ENCODE measurements around the gene METTL23. TPM values are rescaled to one million over a fixed set of nuclear protein-coding genes. Genes with fewer than 3 reads are reported as not detected.

METTL23 gene
- total RNA-seq, 1 donor from 2014 or later: 36.3 TPM

DNA sequence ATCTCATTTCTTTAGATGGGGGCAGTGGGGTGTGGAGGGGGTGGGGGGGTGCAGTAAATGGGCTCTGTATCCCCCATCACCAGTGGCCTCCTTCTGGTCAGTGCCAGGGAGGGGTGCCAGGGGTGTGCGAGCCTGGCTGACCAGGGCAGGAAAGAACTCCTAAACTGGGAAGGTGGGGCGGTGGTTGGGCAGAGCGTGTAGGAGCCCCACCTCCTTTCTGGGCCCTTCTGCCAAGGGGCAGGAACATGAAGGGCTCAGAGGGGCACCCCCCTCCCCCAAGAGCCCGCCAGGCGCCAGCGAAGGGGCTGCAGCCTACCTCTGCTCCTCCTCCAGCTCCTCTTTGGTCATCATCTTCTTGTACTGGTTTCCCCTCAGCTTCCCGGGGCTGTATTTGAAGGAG is 41.9 kb upstream of the METTL23 start:
- peaks cover 73% of the 10 kb centered on the region for H3K4me1 Mint-ChIP-seq (ENCODE audit: unreplicated experiment)
- TF ChIP-seq, protein P1, sequence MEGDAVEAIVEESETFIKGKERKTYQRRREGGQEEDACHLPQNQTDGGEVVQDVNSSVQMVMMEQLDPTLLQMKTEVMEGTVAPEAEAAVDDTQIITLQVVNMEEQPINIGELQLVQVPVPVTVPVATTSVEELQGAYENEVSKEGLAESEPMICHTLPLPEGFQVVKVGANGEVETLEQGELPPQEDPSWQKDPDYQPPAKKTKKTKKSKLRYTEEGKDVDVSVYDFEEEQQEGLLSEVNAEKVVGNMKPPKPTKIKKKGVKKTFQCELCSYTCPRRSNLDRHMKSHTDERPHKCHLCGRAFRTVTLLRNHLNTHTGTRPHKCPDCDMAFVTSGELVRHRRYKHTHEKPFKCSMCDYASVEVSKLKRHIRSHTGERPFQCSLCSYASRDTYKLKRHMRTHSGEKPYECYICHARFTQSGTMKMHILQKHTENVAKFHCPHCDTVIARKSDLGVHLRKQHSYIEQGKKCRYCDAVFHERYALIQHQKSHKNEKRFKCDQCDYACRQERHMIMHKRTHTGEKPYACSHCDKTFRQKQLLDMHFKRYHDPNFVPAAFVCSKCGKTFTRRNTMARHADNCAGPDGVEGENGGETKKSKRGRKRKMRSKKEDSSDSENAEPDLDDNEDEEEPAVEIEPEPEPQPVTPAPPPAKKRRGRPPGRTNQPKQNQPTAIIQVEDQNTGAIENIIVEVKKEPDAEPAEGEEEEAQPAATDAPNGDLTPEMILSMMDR (IDR thresholded peaks at IDR 0.05): no peak

DNA sequence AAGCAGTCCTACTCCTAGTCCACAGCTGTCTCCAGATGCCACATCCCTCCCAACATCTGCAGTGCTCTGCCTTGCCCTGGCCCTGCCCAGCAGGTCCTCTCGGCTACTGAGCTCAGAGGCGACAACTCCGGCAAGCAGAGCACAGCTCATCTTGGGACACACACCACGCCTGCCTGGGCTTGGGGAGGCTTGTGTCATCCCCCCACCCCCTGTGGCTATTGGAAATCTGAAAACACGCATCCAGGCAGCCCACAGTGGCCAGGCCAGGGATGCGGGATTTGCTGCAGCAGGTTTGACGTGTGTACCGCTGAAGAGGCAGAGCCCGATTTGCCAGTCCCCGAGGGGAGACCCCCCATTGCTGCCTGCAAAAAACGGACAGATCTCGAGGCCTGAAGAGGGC is 41.3 kb upstream of the METTL23 start:
- Mint-ChIP-seq H3K4me3 (ENCODE audit: unreplicated experiment) (no peak overlapping the region), H3K27me3 (ENCODE audit: unreplicated experiment) (no peaks in the 10 kb centered on the region), H3K9me3 (ENCODE audit: unreplicated experiment) (no peaks in the 10 kb centered on the region), H3K36me3 (ENCODE audit: unreplicated experiment) (peaks cover 22% of the 10 kb centered on the region), H3K4me1 (ENCODE audit: unreplicated experiment) (peaks cover 76% of the 10 kb centered on the region), H3K27ac (ENCODE audit: unreplicated experiment) (no peak overlapping the region)
- no peak for DNase-seq (ENCODE audit: extremely low spot score, unreplicated experiment)
- TF ChIP-seq, protein P1 (IDR thresholded peaks at IDR 0.05): no peak

More for the DNA sequence above, 41.9 kb upstream of the METTL23 start:
- no peak overlapping the region for H3K27ac Mint-ChIP-seq (ENCODE audit: unreplicated experiment)
- peaks cover 24% of the 10 kb centered on the region for H3K36me3 Mint-ChIP-seq (ENCODE audit: unreplicated experiment)
- no peaks in the 10 kb centered on the region for H3K27me3 Mint-ChIP-seq (ENCODE audit: unreplicated experiment)
- no peak for DNase-seq (ENCODE audit: extremely low spot score, unreplicated experiment)
- no peak overlapping the region for H3K4me3 Mint-ChIP-seq (ENCODE audit: unreplicated experiment)
- no peaks in the 10 kb centered on the region for H3K9me3 Mint-ChIP-seq (ENCODE audit: unreplicated experiment)

DNA sequence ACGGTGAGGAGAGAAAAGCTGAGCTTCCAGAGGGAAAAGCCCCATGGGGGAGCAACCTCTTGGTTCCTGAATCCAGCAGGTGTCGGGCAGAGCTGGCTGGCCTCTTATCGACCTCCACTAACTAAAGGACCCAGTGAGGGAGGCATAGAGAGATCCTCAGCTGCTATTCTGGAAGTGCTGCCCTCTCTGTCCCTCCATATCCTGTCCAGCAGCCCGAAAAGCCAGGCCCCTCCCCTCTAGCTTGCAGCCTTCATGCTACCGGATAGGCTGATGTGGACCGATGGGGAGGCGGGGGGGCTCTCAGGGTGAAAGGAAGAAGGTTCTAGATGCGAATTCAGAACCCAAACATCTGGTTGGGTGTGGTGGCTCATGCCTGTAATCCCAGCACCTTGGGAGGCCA is 40.8 kb upstream of the METTL23 start:
- H3K4me1 Mint-ChIP-seq (ENCODE audit: unreplicated experiment): peaks cover 79% of the 10 kb centered on the region
- H3K36me3 Mint-ChIP-seq (ENCODE audit: unreplicated experiment): peaks cover 18% of the 10 kb centered on the region
- DNase-seq (ENCODE audit: extremely low spot score, unreplicated experiment): no peak
- no peaks in the 10 kb centered on the region for H3K27me3 Mint-ChIP-seq (ENCODE audit: unreplicated experiment)
- H3K9me3 Mint-ChIP-seq (ENCODE audit: unreplicated experiment): no peaks in the 10 kb centered on the region
- H3K27ac Mint-ChIP-seq (ENCODE audit: unreplicated experiment): no peak overlapping the region
- TF ChIP-seq, protein P1 (IDR thresholded peaks at IDR 0.05): no peak
- no peak overlapping the region for H3K4me3 Mint-ChIP-seq (ENCODE audit: unreplicated experiment)

DNA sequence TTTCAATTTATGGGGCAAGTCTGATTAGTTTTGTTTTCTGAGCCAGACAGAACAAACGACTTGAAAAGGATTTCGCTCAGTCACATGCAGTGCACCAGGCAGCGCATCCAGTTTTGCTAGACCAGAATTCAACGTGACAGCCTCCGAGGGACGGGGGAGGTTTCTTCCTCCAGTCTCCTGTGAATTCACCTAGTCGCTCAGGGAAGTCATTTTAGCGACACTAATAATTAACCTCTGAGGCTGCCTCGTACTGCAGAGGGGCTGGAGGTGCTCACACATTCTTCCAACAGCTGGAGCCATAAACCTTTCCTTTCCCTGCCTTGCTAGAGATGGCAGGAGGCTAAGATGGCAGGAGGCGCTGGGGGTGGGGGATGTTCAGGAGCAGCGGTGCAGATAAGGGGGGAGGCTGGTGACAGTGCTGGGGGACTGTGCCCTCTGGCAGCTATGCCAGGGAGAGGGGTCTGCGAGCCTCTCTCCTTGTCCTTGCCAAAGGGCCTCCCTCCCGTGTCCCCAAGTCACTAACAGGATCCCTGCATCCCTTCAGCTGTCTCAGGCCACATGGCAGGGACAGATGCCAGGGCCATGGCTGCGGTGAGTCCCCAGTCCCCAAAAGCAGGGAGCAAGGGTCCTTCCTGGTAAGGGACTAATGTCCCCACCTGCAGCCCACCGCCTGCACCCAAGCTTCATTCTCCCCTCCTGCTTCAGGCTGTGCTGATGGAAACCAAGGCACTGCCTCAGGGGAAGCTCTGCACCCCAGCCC is 39.9 kb upstream of the METTL23 start:
- Mint-ChIP-seq H3K27ac (ENCODE audit: unreplicated experiment) (peak overlapping the region; percentile 95), H3K27me3 (ENCODE audit: unreplicated experiment) (no peaks in the 10 kb centered on the region), H3K4me1 (ENCODE audit: unreplicated experiment) (peaks cover 79% of the 10 kb centered on the region), H3K36me3 (ENCODE audit: unreplicated experiment) (peaks cover 15% of the 10 kb centered on the region), H3K9me3 (ENCODE audit: unreplicated experiment) (no peaks in the 10 kb centered on the region), H3K4me3 (ENCODE audit: unreplicated experiment) (no peak overlapping the region)
- no peak for DNase-seq (ENCODE audit: extremely low spot score, unreplicated experiment)
- TF ChIP-seq, protein P1 (IDR thresholded peaks at IDR 0.05): no peak

DNA sequence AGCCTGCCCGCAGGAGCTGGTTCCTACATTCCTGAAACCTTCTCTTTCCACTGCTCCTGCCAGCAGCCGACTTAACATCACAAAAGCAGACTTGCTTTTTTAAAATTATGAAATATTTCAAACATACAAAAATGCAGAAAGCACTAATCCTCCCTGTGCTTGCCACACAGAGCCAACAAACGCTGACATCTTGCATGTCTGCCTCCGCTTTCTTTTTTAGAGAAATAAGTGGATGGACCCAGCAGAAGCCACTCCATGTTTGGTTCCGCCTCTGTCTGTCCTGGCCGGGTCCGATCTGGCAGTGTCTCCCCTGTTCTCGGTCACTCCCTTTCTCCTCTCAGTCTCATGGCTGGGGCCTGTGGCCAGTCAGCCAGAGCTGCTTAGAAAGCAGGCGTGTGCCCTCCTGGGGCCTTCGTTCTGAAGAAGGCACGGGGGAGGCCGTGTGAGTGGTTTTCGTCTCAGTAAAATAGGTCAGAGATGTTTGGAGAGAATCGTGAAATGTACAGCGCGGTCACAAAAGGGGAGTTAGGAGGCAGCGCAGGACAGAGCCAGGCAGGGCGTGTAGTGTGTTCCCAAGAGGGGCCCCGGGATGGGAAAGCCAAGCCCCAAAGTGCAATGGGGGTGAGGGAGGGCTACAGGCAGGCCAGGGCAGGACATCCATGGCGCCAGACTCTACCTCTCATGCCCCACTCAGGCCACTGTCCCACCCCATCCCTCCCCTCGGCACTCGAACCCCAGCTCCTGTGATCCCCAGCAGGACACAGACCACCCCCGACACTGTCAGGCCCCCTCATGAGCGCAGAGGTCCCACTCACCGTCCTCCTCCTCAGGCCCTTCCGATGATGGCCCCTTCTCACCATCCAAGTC is 39.1 kb upstream of the METTL23 start:
- TF ChIP-seq, protein P1 (IDR thresholded peaks at IDR 0.05): no peak
- Mint-ChIP-seq H3K4me3 (ENCODE audit: unreplicated experiment) (peak overlapping the region; percentile 26), H3K36me3 (ENCODE audit: unreplicated experiment) (peaks cover 12% of the 10 kb centered on the region), H3K4me1 (ENCODE audit: unreplicated experiment) (peaks cover 75% of the 10 kb centered on the region), H3K27ac (ENCODE audit: unreplicated experiment) (peak overlapping the region; percentile 95), H3K27me3 (ENCODE audit: unreplicated experiment) (no peaks in the 10 kb centered on the region), H3K9me3 (ENCODE audit: unreplicated experiment) (no peaks in the 10 kb centered on the region)
- DNase-seq (ENCODE audit: extremely low spot score, unreplicated experiment): no peak

Data from osteocyte (in vitro differentiated cells).